ENCODE data around the gene AMPD2.
A peak's percentile ranks its signal among the peaks of the same experiment; 100 is the strongest.

The AMPD2 gene

GRCh38 chr1:109643385-109644230, 24.0 kb downstream of the AMPD2 start:
- H3K27ac ChIP-seq (ENCODE audit: low read depth, low read length) = no peak overlapping the region
- no peaks in the 10 kb centered on the region for H3K9me3 ChIP-seq (ENCODE audit: insufficient read depth, low read length)
- TF ChIP-seq EZH2phosphoT487 (conservative IDR thresholded peaks at IDR 0.05; ENCODE audit: low read length) (no peak), CTCF (IDR thresholded peaks at IDR 0.05; ENCODE audit: insufficient read depth, low read length, poor library complexity, severe bottlenecking) (peak; percentile 89)
- H3K36me3 ChIP-seq (ENCODE audit: low read length) = no peaks in the 10 kb centered on the region
- H3K9ac ChIP-seq (ENCODE audit: low read length) = no peak overlapping the region
- H3K9me2 ChIP-seq (replicated peaks; ENCODE audit: insufficient read depth, low read length) = no peaks in the 10 kb centered on the region
- no peaks in the 10 kb centered on the region for H3K27me3 ChIP-seq (ENCODE audit: low read length)
- no peak overlapping the region for H3K4me2 ChIP-seq (ENCODE audit: low read depth, low read length, poor library complexity, severe bottlenecking)
- no peak overlapping the region for H3K4me3 ChIP-seq (ENCODE audit: insufficient read depth, low read length, poor library complexity, severe bottlenecking)
- H3K79me2 ChIP-seq (ENCODE audit: insufficient read depth, low read length) = no peaks in the 10 kb centered on the region
- H3F3A ChIP-seq (ENCODE audit: insufficient read depth) = no peaks in the 10 kb centered on the region
- peak overlapping the region; percentile 27 for H2AFZ ChIP-seq (ENCODE audit: low read depth, low read length, severe bottlenecking)
- no peaks in the 10 kb centered on the region for H4K20me1 ChIP-seq (ENCODE audit: low read depth, low read length)

GRCh38 chr1:109644670-109645069, 25.0 kb downstream of the AMPD2 start:
- H3K27me3 ChIP-seq (ENCODE audit: low read length) = no peaks in the 10 kb centered on the region
- H3K9ac ChIP-seq (ENCODE audit: low read length) = no peak overlapping the region
- no peaks in the 10 kb centered on the region for H3K36me3 ChIP-seq (ENCODE audit: low read length)
- TF ChIP-seq CTCF (IDR thresholded peaks at IDR 0.05; ENCODE audit: insufficient read depth, low read length, poor library complexity, severe bottlenecking) (no peak), EZH2phosphoT487 (conservative IDR thresholded peaks at IDR 0.05; ENCODE audit: low read length) (no peak)
- no peaks in the 10 kb centered on the region for H4K20me1 ChIP-seq (ENCODE audit: low read depth, low read length)
- no peaks in the 10 kb centered on the region for H3K9me3 ChIP-seq (ENCODE audit: insufficient read depth, low read length)
- no peak overlapping the region for H3K4me3 ChIP-seq (ENCODE audit: insufficient read depth, low read length, poor library complexity, severe bottlenecking)
- H2AFZ ChIP-seq (ENCODE audit: low read depth, low read length, severe bottlenecking) = no peak overlapping the region
- H3K4me2 ChIP-seq (ENCODE audit: low read depth, low read length, poor library complexity, severe bottlenecking) = no peak overlapping the region
- H3K79me2 ChIP-seq (ENCODE audit: insufficient read depth, low read length) = no peaks in the 10 kb centered on the region
- H3K27ac ChIP-seq (ENCODE audit: low read depth, low read length) = no peak overlapping the region
- no peaks in the 10 kb centered on the region for H3F3A ChIP-seq (ENCODE audit: insufficient read depth)
- no peaks in the 10 kb centered on the region for H3K9me2 ChIP-seq (replicated peaks; ENCODE audit: insufficient read depth, low read length)

GRCh38 chr1:109649491-109649914, 29.9 kb downstream of the AMPD2 start:
- peak overlapping the region; percentile 39 for H3K4me2 ChIP-seq (ENCODE audit: low read depth, low read length, poor library complexity, severe bottlenecking)
- H4K20me1 ChIP-seq (ENCODE audit: low read depth, low read length) = no peaks in the 10 kb centered on the region
- H3K4me3 ChIP-seq (ENCODE audit: insufficient read depth, low read length, poor library complexity, severe bottlenecking) = no peak overlapping the region
- no peaks in the 10 kb centered on the region for H3K9me3 ChIP-seq (ENCODE audit: insufficient read depth, low read length)
- H3K79me2 ChIP-seq (ENCODE audit: insufficient read depth, low read length) = no peaks in the 10 kb centered on the region
- H3K9ac ChIP-seq (ENCODE audit: low read length) = no peak overlapping the region
- H3K27ac ChIP-seq (ENCODE audit: low read depth, low read length) = no peak overlapping the region
- no peaks in the 10 kb centered on the region for H3K9me2 ChIP-seq (replicated peaks; ENCODE audit: insufficient read depth, low read length)
- no peaks in the 10 kb centered on the region for H3F3A ChIP-seq (ENCODE audit: insufficient read depth)
- TF ChIP-seq CTCF (IDR thresholded peaks at IDR 0.05; ENCODE audit: insufficient read depth, low read length, poor library complexity, severe bottlenecking) = peak; percentile 55
- no peak for TF ChIP-seq EZH2phosphoT487 (conservative IDR thresholded peaks at IDR 0.05; ENCODE audit: low read length)
- no peaks in the 10 kb centered on the region for H3K27me3 ChIP-seq (ENCODE audit: low read length)
- H3K36me3 ChIP-seq (ENCODE audit: low read length) = no peaks in the 10 kb centered on the region
- no peak overlapping the region for H2AFZ ChIP-seq (ENCODE audit: low read depth, low read length, severe bottlenecking)

Measured in SU-DHL-6 (cell line).